GM12801 (cell line): ENCODE measurements around the gene PYGL.

Source experiments
- TF ChIP-seq, protein P1 (sequence below): IDR thresholded peaks from one replicate; pipeline ENCODE4 v1.5.1; 2011; ENCODE audit warnings: control low read depth; ENCODE audit not compliant: insufficient read length; ENCODE audit errors: extremely low read depth

The PYGL gene

DNA sequence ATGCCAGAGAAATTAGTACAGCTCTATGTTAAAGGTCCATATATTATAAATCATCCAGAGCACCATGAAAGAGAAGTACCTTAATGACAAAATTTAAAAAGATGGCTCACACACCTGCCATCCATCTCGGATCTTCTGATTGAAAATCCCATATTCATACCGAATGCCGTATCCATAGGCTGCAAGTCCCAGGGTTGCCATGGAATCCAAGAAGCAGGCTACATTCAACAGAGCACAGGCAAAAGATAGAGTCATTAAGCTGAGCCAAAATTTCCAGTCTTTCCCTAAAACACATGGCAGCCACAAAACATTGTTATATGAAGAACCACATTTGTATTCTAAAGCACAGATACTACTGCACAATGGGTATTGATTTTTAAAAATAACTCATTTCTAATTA is 12.7 kb downstream of the PYGL start:
- TF ChIP-seq, protein P1, sequence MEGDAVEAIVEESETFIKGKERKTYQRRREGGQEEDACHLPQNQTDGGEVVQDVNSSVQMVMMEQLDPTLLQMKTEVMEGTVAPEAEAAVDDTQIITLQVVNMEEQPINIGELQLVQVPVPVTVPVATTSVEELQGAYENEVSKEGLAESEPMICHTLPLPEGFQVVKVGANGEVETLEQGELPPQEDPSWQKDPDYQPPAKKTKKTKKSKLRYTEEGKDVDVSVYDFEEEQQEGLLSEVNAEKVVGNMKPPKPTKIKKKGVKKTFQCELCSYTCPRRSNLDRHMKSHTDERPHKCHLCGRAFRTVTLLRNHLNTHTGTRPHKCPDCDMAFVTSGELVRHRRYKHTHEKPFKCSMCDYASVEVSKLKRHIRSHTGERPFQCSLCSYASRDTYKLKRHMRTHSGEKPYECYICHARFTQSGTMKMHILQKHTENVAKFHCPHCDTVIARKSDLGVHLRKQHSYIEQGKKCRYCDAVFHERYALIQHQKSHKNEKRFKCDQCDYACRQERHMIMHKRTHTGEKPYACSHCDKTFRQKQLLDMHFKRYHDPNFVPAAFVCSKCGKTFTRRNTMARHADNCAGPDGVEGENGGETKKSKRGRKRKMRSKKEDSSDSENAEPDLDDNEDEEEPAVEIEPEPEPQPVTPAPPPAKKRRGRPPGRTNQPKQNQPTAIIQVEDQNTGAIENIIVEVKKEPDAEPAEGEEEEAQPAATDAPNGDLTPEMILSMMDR, result no peak

DNA sequence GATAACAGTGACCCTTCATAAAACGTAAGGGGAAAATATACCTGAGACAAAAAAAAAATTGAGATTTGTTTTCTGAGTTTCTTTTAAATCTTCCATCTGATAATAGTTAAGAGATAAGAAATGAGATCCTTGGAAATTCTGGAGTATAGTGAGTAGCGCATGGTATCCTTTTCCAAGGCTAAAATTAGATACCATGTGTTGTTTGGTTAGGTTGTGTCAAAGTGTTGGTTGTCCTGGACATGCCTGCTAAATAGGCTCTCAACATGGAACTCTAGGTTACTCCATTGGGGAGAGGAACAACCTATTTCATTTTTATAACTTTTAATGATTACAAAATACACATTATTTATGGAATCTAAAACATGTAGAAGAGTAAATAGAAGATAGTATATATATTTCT is 14.8 kb downstream of the PYGL start:
- TF ChIP-seq, protein P1, result no peak

DNA sequence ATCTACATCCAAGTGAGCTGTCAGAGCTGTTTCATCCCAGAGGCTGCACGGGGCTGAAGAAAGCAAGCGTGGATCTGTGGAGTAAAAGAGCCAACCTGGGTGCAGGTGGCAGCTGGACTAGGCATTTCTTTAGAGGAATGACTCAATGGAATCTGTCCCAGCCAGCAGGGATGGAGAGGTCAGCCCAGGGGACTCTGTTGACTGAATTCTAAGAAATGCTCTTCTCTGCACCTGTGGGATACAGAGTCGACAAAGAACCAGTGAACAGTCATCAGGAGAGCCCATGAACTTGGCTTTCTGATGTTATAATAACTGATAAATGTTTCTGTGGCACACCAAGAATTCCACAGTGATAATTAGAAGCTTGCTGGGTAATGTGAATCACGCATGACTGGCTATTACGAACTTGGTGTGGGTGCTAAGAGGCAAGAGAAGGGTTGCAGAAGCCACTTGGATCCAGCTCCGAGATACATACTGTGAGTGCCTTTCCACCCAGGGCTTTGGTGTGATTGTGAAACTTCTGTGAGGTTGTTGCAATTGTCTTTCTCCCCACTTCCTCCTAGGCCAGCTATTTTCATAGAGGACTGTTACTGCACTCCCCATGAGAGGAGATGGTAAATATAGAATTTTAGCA is 16.2 kb downstream of the PYGL start:
- TF ChIP-seq, protein P1, result no peak

DNA sequence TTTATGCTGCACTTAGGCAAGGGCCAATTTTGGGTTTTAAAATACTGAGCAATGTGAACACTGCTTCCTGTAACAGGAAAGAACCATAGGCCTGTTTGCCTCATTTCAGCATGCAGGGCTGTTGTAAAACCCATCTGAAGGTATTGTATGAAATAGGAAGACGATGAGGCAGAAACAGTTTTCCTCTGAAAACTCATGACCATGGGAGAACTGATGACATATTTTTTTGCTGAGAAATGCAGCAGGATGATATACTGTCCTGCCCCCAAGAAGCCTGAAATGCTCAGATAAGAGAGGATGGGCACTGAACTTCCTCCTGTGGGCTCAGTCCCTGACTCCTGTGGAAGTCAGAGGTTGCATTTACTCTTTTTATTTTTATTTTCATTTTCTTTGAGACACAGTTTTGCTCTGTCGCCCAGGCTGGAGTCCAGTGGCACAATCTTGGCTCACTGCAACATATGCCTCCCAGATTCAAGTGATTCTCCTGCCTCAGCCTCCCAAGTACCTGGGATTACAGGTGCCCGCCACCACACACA is 17.4 kb downstream of the PYGL start:
- TF ChIP-seq, protein P1, result no peak

DNA sequence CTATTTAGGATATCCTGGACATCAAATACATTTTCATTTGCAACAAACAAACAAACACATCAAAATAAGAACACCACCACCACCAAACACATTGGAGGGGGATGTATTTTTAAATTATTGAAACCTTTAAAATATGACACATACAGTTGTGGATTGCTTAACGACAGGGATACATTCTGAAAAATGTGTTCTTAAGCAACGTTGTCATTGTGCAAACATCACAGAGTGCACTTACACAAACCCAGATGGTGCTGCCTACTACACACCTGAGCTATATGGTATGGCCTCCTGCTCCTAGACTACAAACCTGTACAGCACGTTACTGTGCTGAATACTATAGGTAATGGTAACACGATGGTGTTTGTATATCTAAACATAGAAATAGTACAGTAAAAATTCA is 19.4 kb downstream of the PYGL start:
- TF ChIP-seq, protein P1, result no peak

DNA sequence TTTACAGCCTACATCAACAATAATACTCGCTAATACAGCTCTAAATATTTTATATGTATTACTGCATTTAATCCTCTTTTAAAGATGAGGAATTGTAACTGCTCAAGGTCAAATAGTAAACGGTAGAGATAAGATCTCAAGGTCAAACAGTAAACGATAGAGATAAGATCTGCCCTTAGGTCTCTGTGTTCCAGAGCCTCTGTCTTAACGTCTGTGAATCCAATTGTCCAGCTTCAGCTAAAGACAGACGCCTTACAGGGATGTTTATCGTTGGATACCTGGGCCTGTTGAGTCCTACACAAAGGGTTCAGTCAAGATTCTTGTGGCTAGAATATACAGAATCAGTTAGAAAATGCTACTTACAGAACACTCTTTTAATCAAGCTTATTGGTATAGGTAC is 20.0 kb downstream of the PYGL start:
- TF ChIP-seq, protein P1, result no peak

DNA sequence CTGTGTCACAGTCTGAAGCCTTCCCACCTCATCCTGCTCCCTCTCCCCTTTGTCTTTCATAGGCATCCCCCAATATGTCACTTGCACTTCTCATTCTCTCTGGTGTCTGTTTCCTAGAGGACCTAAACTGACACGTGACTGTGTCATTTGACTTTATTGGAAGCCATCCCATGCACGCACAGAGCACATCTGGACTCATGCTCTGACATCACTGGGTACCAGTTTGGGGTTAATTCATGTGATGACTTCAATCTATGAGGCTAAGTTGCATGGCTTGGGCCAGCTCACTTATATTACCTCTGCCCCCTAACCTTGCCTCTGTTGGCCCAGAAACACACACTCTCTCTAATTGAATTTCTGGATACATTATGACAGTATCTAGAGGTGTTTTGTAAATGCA is 21.5 kb downstream of the PYGL start:
- TF ChIP-seq, protein P1, result no peak
